ENCODE measurements around the gene MOSPD3. TPM values are rescaled to one million over a fixed set of nuclear protein-coding genes. Genes with fewer than 3 reads are reported as not detected.
A peak's percentile ranks its signal among the peaks of the same experiment; 100 is the strongest.

MOSPD3 gene
- total RNA-seq, 1 experiment from 2014 or later = 16.7 TPM

- no peak overlapping the region for H2BK12ac ChIP-seq (ENCODE audit: insufficient read length, low read depth, low read length)
- Mint-ChIP-seq H3K9me3 (peaks cover 0 to 2% of the 10 kb centered on the region in 2 experiments; a peak in 1 of 5 replicates), H3K27me3 (ENCODE audit: low read depth) (peaks cover 5% of the 10 kb centered on the region), H3K27ac (peak overlapping the region; percentile 77 to 93 (median 91); a peak in 4 of 7 replicates), H3K4me3 (peak overlapping the region; percentile 41 to 63; a peak in 3 of 5 replicates), H3K36me3 (ENCODE audit: insufficient read depth in 1 of 3, low read depth in 3 of 3) (peaks cover 2 to 10% (median 8%) of the 10 kb centered on the region in 3 experiments; a peak in 4 of 7 replicates), H3K4me1 (peaks cover 29 to 31% of the 10 kb centered on the region in 2 experiments)
- H4K5ac ChIP-seq (ENCODE audit: insufficient read length, low read depth, low read length) = no peak overlapping the region
- H3K14ac ChIP-seq (ENCODE audit: insufficient read depth, low read length) = no peak overlapping the region; the same call in 1 of the 2 replicates
- no CpG with 5 or more reads among the region's 26 CpGs for WGBS (ENCODE audit: extremely low coverage, insufficient read length, low lambda C conversion rate)
- no peak overlapping the region for H3T11ph ChIP-seq (ENCODE audit: low read length)
- H3K79me2 ChIP-seq (ENCODE audit: insufficient read depth, low read length) = no peaks in the 10 kb centered on the region
- TF ChIP-seq CTCF (conservative IDR thresholded peaks at IDR 0.05) = no peak
- no peak overlapping the region for H2BK120ac ChIP-seq (ENCODE audit: low read depth, low read length, poor library complexity, severe bottlenecking)
- H3K4ac ChIP-seq (ENCODE audit: low read depth, low read length) = no peak overlapping the region
- H3K4me2 ChIP-seq (ENCODE audit: insufficient read depth, insufficient read length, low read length) = no peak overlapping the region
- no peak overlapping the region for H2BK15ac ChIP-seq (ENCODE audit: low read depth, low read length)
- H3K27ac ChIP-seq (ENCODE audit: insufficient read length, low read depth, low read length) = no peak overlapping the region
- no peaks in the 10 kb centered on the region for H4K20me1 ChIP-seq (ENCODE audit: control insufficient read depth, insufficient read depth, insufficient read length)
- peaks cover 9% of the 10 kb centered on the region; the same call in 1 of the 2 replicates for H3K4me1 ChIP-seq (ENCODE audit: insufficient read depth, low read length)
- H3K18ac ChIP-seq (ENCODE audit: insufficient read length, low read depth, low read length) = no peak overlapping the region
- H3K27me3 ChIP-seq (ENCODE audit: insufficient read depth, low read length) = no peaks in the 10 kb centered on the region
- no peak overlapping the region for H2AK5ac ChIP-seq (ENCODE audit: insufficient read length, low read length)
- peaks cover 9% of the 10 kb centered on the region for H3K23me2 ChIP-seq (ENCODE audit: insufficient read length, low read depth, low read length, poor library complexity, severe bottlenecking)
- H2BK20ac ChIP-seq (ENCODE audit: low read depth, low read length, poor library complexity, severe bottlenecking) = no peak overlapping the region
- no peak overlapping the region for H4K8ac ChIP-seq (replicated peaks; ENCODE audit: insufficient read length, low read depth, low read length)
- H3K9ac ChIP-seq (ENCODE audit: extremely low read depth, insufficient read length, low read length) = no peak overlapping the region
- no peak overlapping the region for H2AFZ ChIP-seq (ENCODE audit: low read length)
- peak; percentile 79 for DNase-seq
- no peak overlapping the region for H4K91ac ChIP-seq (ENCODE audit: insufficient read length, low read depth, low read length)
- no peak overlapping the region for H2BK5ac ChIP-seq (ENCODE audit: insufficient read length, low read length)
- H3K56ac ChIP-seq (ENCODE audit: insufficient read length, low read depth, low read length) = no peak overlapping the region
- H3K9me3 ChIP-seq (ENCODE audit: control insufficient read depth, low read depth, low read length) = no peaks in the 10 kb centered on the region
- H3K79me1 ChIP-seq (ENCODE audit: insufficient read depth, low read depth, low read length, poor library complexity, severe bottlenecking) = no peaks in the 10 kb centered on the region
- no peak overlapping the region for H3K23ac ChIP-seq (ENCODE audit: insufficient read length, low read depth, low read length)
Measured at GRCh38 chr7:100570954-100571828, 41.1 kb upstream of the MOSPD3 start.
